COLO829 (cell line): Measurements from ENCODE around the gene TMC7.
"Not testable (repeated sequence)": the region's sequence is repeated elsewhere in the genome, so short reads cannot be mapped to it uniquely, and the experiment has no call there.

ENCODE experiments used
- DNase-seq: peaks from one replicate; pipeline ENCODE4 v3.0.0; 2012; ENCODE audit warnings: low spot score

The TMC7 gene

GRCh38 chr16:18983565-18984434 is at the start of gene TMC7:
Gene TMC7, plus strand, starts transcription at chr16:18983934. Its CDS starts 130 bp downstream, at chr16:18984064.
- peak; percentile 51 for DNase-seq

GRCh38 chr16:18936727-18937340 is 46.9 kb upstream of the TMC7 start:
- DNase-seq, result no peak

- no peak for DNase-seq
Measured at GRCh38 chr16:18937390-18937789, 46.3 kb upstream of the TMC7 start.

GRCh38 chr16:18938986-18939385 is 44.7 kb upstream of the TMC7 start:
- DNase-seq, result no peak

- no peak for DNase-seq
Measured at GRCh38 chr16:18941471-18941870, 42.3 kb upstream of the TMC7 start.

GRCh38 chr16:18942061-18942460 is 41.7 kb upstream of the TMC7 start:
- DNase-seq, result no peak

GRCh38 chr16:18943414-18943813 is 40.3 kb upstream of the TMC7 start:
- DNase-seq, result no peak

GRCh38 chr16:18945233-18945632 is 38.5 kb upstream of the TMC7 start:
- DNase-seq, result no peak

- DNase-seq, result no peak
Measured at GRCh38 chr16:18948372-18949020, 35.2 kb upstream of the TMC7 start.

GRCh38 chr16:18950469-18951185 is 33.1 kb upstream of the TMC7 start:
- no peak for DNase-seq

GRCh38 chr16:18953547-18953946 is 30.2 kb upstream of the TMC7 start:
- no peak for DNase-seq

GRCh38 chr16:18955874-18956580 is 27.7 kb upstream of the TMC7 start:
- DNase-seq, result not testable (repeated sequence)

- not testable (repeated sequence) for DNase-seq
Measured at GRCh38 chr16:18956658-18957241, 27.0 kb upstream of the TMC7 start.

- no peak for DNase-seq
Measured at GRCh38 chr16:18958621-18959029, 25.1 kb upstream of the TMC7 start.

- no peak for DNase-seq
Measured at GRCh38 chr16:18959031-18959505, 24.7 kb upstream of the TMC7 start.

GRCh38 chr16:18965555-18965954 is 18.2 kb upstream of the TMC7 start:
- no peak for DNase-seq

- DNase-seq, result no peak
Measured at GRCh38 chr16:18966791-18967190, 16.9 kb upstream of the TMC7 start.

GRCh38 chr16:18969050-18969854 is 14.5 kb upstream of the TMC7 start:
- DNase-seq, result peak; percentile 88

- peak; percentile 88 for DNase-seq
Measured at GRCh38 chr16:18969855-18970240, 13.9 kb upstream of the TMC7 start.

GRCh38 chr16:18975109-18975508 is 8.6 kb upstream of the TMC7 start:
- no peak for DNase-seq
